ENCODE measurements around the gene DMD.

GRCh38 chrX:32937043-32937442 lies 274.3 kb downstream of the DMD start:
- TF ChIP-seq POLR2AphosphoS5 (IDR thresholded peaks at IDR 0.05; ENCODE audit: low read depth, low read length) = no peak
- no peak for TF ChIP-seq SIN3A (IDR thresholded peaks at IDR 0.05; ENCODE audit: borderline replicate concordance, insufficient read depth, low read length)
- TF ChIP-seq FOXP2 (optimal IDR thresholded peaks at IDR 0.05; ENCODE audit: borderline replicate concordance, extremely low read depth, extremely low read length, insufficient read depth) = no peak
- TF ChIP-seq TAF1 (IDR thresholded peaks at IDR 0.05; ENCODE audit: borderline replicate concordance, insufficient read depth, low read length) = no peak
